ENCODE data around the gene PBRM1. TPM values are rescaled to one million over a fixed set of nuclear protein-coding genes. Genes with fewer than 3 reads are reported as not detected.

The PBRM1 gene
- total RNA-seq, 1 donor from 2014 or later, result 131 TPM

GRCh38 chr3:52606373-52607085 is 79.2 kb downstream of the PBRM1 start:
- Mint-ChIP-seq H3K36me3 (ENCODE audit: insufficient read depth) (peaks cover 41% of the 10 kb centered on the region), H3K4me1 (ENCODE audit: low read depth) (no peaks in the 10 kb centered on the region)

GRCh38 chr3:52600258-52600657 is 85.5 kb downstream of the PBRM1 start:
- no peak for TF ChIP-seq CTCF (IDR thresholded peaks at IDR 0.05; ENCODE audit: unreplicated experiment)
- H3K9me3 Mint-ChIP-seq (ENCODE audit: low read depth), result no peaks in the 10 kb centered on the region
- peaks cover 54% of the 10 kb centered on the region for H3K36me3 Mint-ChIP-seq (ENCODE audit: insufficient read depth)
- no peaks in the 10 kb centered on the region for H3K4me1 Mint-ChIP-seq (ENCODE audit: low read depth)
- H3K4me3 Mint-ChIP-seq (ENCODE audit: low read depth), result no peak overlapping the region
- H3K27ac Mint-ChIP-seq, result no peak overlapping the region
- H3K27me3 Mint-ChIP-seq, result no peaks in the 10 kb centered on the region
- DNase-seq (ENCODE audit: low spot score, unreplicated experiment), result no peak

More at GRCh38 chr3:52606373-52607085, 79.2 kb downstream of the PBRM1 start:
- peak overlapping the region; percentile 11 for H3K27ac Mint-ChIP-seq
- H3K4me3 Mint-ChIP-seq (ENCODE audit: low read depth), result no peak overlapping the region
- no peaks in the 10 kb centered on the region for H3K9me3 Mint-ChIP-seq (ENCODE audit: low read depth)
- no peak for TF ChIP-seq CTCF (IDR thresholded peaks at IDR 0.05; ENCODE audit: unreplicated experiment)
- H3K27me3 Mint-ChIP-seq, result no peaks in the 10 kb centered on the region
- DNase-seq (ENCODE audit: low spot score, unreplicated experiment), result no peak

- H3K27me3 Mint-ChIP-seq, result no peaks in the 10 kb centered on the region
- H3K27ac Mint-ChIP-seq, result no peak overlapping the region
- no peak for TF ChIP-seq CTCF (IDR thresholded peaks at IDR 0.05; ENCODE audit: unreplicated experiment)
- H3K4me1 Mint-ChIP-seq (ENCODE audit: low read depth), result no peaks in the 10 kb centered on the region
- H3K9me3 Mint-ChIP-seq (ENCODE audit: low read depth), result no peaks in the 10 kb centered on the region
- H3K36me3 Mint-ChIP-seq (ENCODE audit: insufficient read depth), result peaks cover 56% of the 10 kb centered on the region
- no peak for DNase-seq (ENCODE audit: low spot score, unreplicated experiment)
- no peak overlapping the region for H3K4me3 Mint-ChIP-seq (ENCODE audit: low read depth)
Measured at GRCh38 chr3:52596658-52597265, 89.0 kb downstream of the PBRM1 start.

- no peak for DNase-seq (ENCODE audit: low spot score, unreplicated experiment)
- H3K27ac Mint-ChIP-seq, result peak overlapping the region; percentile 12
- no peak overlapping the region for H3K4me3 Mint-ChIP-seq (ENCODE audit: low read depth)
- H3K36me3 Mint-ChIP-seq (ENCODE audit: insufficient read depth), result peaks cover 46% of the 10 kb centered on the region
- no peaks in the 10 kb centered on the region for H3K9me3 Mint-ChIP-seq (ENCODE audit: low read depth)
- TF ChIP-seq CTCF (IDR thresholded peaks at IDR 0.05; ENCODE audit: unreplicated experiment), result no peak
- H3K27me3 Mint-ChIP-seq, result no peaks in the 10 kb centered on the region
- no peaks in the 10 kb centered on the region for H3K4me1 Mint-ChIP-seq (ENCODE audit: low read depth)
Measured at GRCh38 chr3:52593103-52593502, 92.6 kb downstream of the PBRM1 start.

GRCh38 chr3:52574056-52574965 is 111.4 kb downstream of the PBRM1 start:
- TF ChIP-seq CTCF (IDR thresholded peaks at IDR 0.05; ENCODE audit: unreplicated experiment), result no peak
- no peaks in the 10 kb centered on the region for H3K9me3 Mint-ChIP-seq (ENCODE audit: low read depth)
- no peak for DNase-seq (ENCODE audit: low spot score, unreplicated experiment)
- H3K4me1 Mint-ChIP-seq (ENCODE audit: low read depth), result peaks cover 2% of the 10 kb centered on the region
- H3K27me3 Mint-ChIP-seq, result no peaks in the 10 kb centered on the region
- H3K36me3 Mint-ChIP-seq (ENCODE audit: insufficient read depth), result peaks cover 40% of the 10 kb centered on the region
- no peak overlapping the region for H3K4me3 Mint-ChIP-seq (ENCODE audit: low read depth)
- peak overlapping the region; percentile 56 for H3K27ac Mint-ChIP-seq

Measured in progenitor cell of endocrine pancreas (in vitro differentiated cells).